Activated CD8-positive, alpha-beta memory T cell treated with anti-CD3 and anti-CD28 coated beads for 4 hours (primary cell): ENCODE data around the gene GTPBP6.
"Not testable (repeated sequence)": the region's sequence is repeated elsewhere in the genome, so short reads cannot be mapped to it uniquely, and the experiment has no call there.

Source experiments
- DNase-seq, 2 donors: peaks; one replicate each; pipeline ENCODE4 v3.0.0-alpha.2; 2020; ENCODE audit warnings: low read depth in 2 of 2

Gene GTPBP6

GRCh38 chrX:352181-352580 lies 33.6 kb upstream of the GTPBP6 start:
- no peak for DNase-seq

GRCh38 chrX:351736-352135 lies 33.1 kb upstream of the GTPBP6 start:
- no peak for DNase-seq

- not testable (repeated sequence) for DNase-seq
Measured at GRCh38 chrX:351324-351641, 32.7 kb upstream of the GTPBP6 start.

GRCh38 chrX:350534-351323 lies 32.1 kb upstream of the GTPBP6 start:
- no peak for DNase-seq

GRCh38 chrX:350148-350533 lies 31.5 kb upstream of the GTPBP6 start:
- DNase-seq = no peak

- no peak for DNase-seq
Measured at GRCh38 chrX:349702-350101, 31.1 kb upstream of the GTPBP6 start.

- DNase-seq = no peak
Measured at GRCh38 chrX:349196-349595, 30.6 kb upstream of the GTPBP6 start.

GRCh38 chrX:348461-349117 lies 30.0 kb upstream of the GTPBP6 start:
- no peak for DNase-seq

GRCh38 chrX:347351-348117 lies 28.9 kb upstream of the GTPBP6 start:
- DNase-seq = no peak

- no peak for DNase-seq
Measured at GRCh38 chrX:346034-346813, 27.6 kb upstream of the GTPBP6 start.

GRCh38 chrX:345020-345925 lies 26.7 kb upstream of the GTPBP6 start:
- no peak for DNase-seq

GRCh38 chrX:344371-344901 lies 25.8 kb upstream of the GTPBP6 start:
- no peak for DNase-seq

GRCh38 chrX:341541-342101 lies 23.0 kb upstream of the GTPBP6 start:
- no peak for DNase-seq

GRCh38 chrX:340641-341423 lies 22.2 kb upstream of the GTPBP6 start:
- DNase-seq = no peak

- DNase-seq = no peak
Measured at GRCh38 chrX:340121-340520, 21.5 kb upstream of the GTPBP6 start.

- no peak for DNase-seq
Measured at GRCh38 chrX:338836-339400, 20.3 kb upstream of the GTPBP6 start.

GRCh38 chrX:338281-338835 lies 19.8 kb upstream of the GTPBP6 start:
- DNase-seq = no peak

- no peak for DNase-seq
Measured at GRCh38 chrX:337331-337831, 18.8 kb upstream of the GTPBP6 start.

- no peak for DNase-seq
Measured at GRCh38 chrX:336227-336626, 17.6 kb upstream of the GTPBP6 start.
